Calu3 (cell line): ENCODE data around the gene GALE. TPM values are rescaled to one million over a fixed set of nuclear protein-coding genes. Genes with fewer than 3 reads are reported as not detected.

ENCODE experiments used
- BruUV-seq: library from RNA; stranded (reverse); fragments of 400-500 nt; replicated peaks from 2 replicates; lab custom pipeline; 2021; lab: Mats Ljungman, UMichigan
- CTCF ChIA-PET: fragments of 300-600 bp; sonication (Branson Sonifier 250); formaldehyde crosslinking; loops from one replicate; lab custom pipeline; 2022; ENCODE audit warnings: antibody characterized with exemption; lab: Charles Lee
- DNase-seq: peaks from one replicate; pipeline ENCODE4 v3.0.0; 2022
- H3K27ac Mint-ChIP-seq: one replicate; pipeline ENCODE4 v1.8.0; 2022; ENCODE audit warnings: mixed read lengths; ENCODE audit not compliant: unreplicated experiment
- H3K27me3 Mint-ChIP-seq: one replicate; pipeline ENCODE4 v1.8.0; 2022; ENCODE audit warnings: mixed read lengths; ENCODE audit not compliant: unreplicated experiment
- H3K36me3 Mint-ChIP-seq: one replicate; pipeline ENCODE4 v1.8.0; 2022; ENCODE audit warnings: mild to moderate bottlenecking, moderate library complexity, mixed read lengths; ENCODE audit not compliant: insufficient read depth, unreplicated experiment
- H3K4me1 Mint-ChIP-seq: one replicate; pipeline ENCODE4 v1.8.0; 2022; ENCODE audit warnings: mild to moderate bottlenecking, low read depth, mixed read lengths; ENCODE audit not compliant: unreplicated experiment
- H3K4me3 Mint-ChIP-seq: one replicate; pipeline ENCODE4 v1.8.0; 2022; ENCODE audit warnings: mild to moderate bottlenecking, low read depth, moderate library complexity, mixed read lengths; ENCODE audit not compliant: unreplicated experiment
- H3K9me3 Mint-ChIP-seq: one replicate; pipeline ENCODE4 v1.8.0; 2022; ENCODE audit warnings: low read depth, mixed read lengths; ENCODE audit not compliant: unreplicated experiment
- CTCF ChIP-seq: fragments of 200-600 bp; IDR thresholded peaks from one replicate; pipeline ENCODE4 v1.8.0; 2022; ENCODE audit warnings: antibody characterized with exemption; ENCODE audit not compliant: unreplicated experiment
- intact Hi-C: fragments of 100-400 bp; cut with micrococcal nuclease; formaldehyde crosslinking; loops from one replicate; pipeline ENCODE4 v1.10.0; 2022; ENCODE audit not compliant: unreplicated experiment
- total RNA-seq: library from RNA; stranded (reverse); gene quantifications from 2 replicates; pipeline ENCODE4 v1.2.3, GENCODE V29; 2022

Gene GALE
- total RNA-seq, 1 experiment from 2014 or later, result 76.7 TPM

GRCh38 chr1:23772049-23772853, 28.3 kb downstream of the GALE start:
- Mint-ChIP-seq H3K9me3 (no peaks in the 10 kb centered on the region), H3K27me3 (no peaks in the 10 kb centered on the region), H3K27ac (no peak overlapping the region), H3K36me3 (peaks cover 5% of the 10 kb centered on the region), H3K4me3 (no peak overlapping the region), H3K4me1 (peaks cover 8% of the 10 kb centered on the region)
- DNase-seq, result peak; percentile 84
- CTCF ChIA-PET, result interaction anchor here (0.6 to 1.8 kb wide), 7 partner anchors 27 to 471 kb away, joined by 3 to 24 read pairs (median 4); partner anchors contain the start of gene FUCA1
- BruUV-seq, result no TSS peak
- intact Hi-C loops, result loop anchor here (1.0 to 2.0 kb wide), 2 partner anchors 83 to 144 kb away; no protein-coding TSS in a partner anchor
- TF ChIP-seq CTCF, result peak; percentile 80

- no peak for DNase-seq
- Mint-ChIP-seq H3K4me1 (no peaks in the 10 kb centered on the region), H3K27ac (no peak overlapping the region), H3K9me3 (no peaks in the 10 kb centered on the region), H3K27me3 (no peaks in the 10 kb centered on the region), H3K36me3 (peaks cover 5% of the 10 kb centered on the region), H3K4me3 (no peak overlapping the region)
- CTCF ChIA-PET, result no interaction called here
- no peak for TF ChIP-seq CTCF
- BruUV-seq, result no TSS peak
- intact Hi-C loops, result no loop called here
These were observed 31.8 kb downstream of the GALE start for GRCh38 chr1:23768733-23769132.

GRCh38 chr1:23763041-23763577, 37.4 kb downstream of the GALE start:
- no peak for DNase-seq
- no peak overlapping the region for H3K4me3 Mint-ChIP-seq
- H3K9me3 Mint-ChIP-seq, result no peaks in the 10 kb centered on the region
- no TSS peak for BruUV-seq
- no peaks in the 10 kb centered on the region for H3K27me3 Mint-ChIP-seq
- no peak overlapping the region for H3K27ac Mint-ChIP-seq
- TF ChIP-seq CTCF, result no peak
- intact Hi-C loops, result no loop called here
- H3K36me3 Mint-ChIP-seq, result peaks cover 17% of the 10 kb centered on the region
- H3K4me1 Mint-ChIP-seq, result no peaks in the 10 kb centered on the region
- CTCF ChIA-PET, result interaction anchor here (0.6 kb wide), 1 partner anchor 26 kb away, joined by 3 read pairs; no protein-coding TSS in a partner anchor

GRCh38 chr1:23759277-23759676, 41.3 kb downstream of the GALE start:
- CTCF ChIA-PET, result no interaction called here
- Mint-ChIP-seq H3K36me3 (peaks cover 36% of the 10 kb centered on the region), H3K9me3 (no peaks in the 10 kb centered on the region), H3K27me3 (no peaks in the 10 kb centered on the region), H3K4me3 (no peak overlapping the region), H3K4me1 (peaks cover 6% of the 10 kb centered on the region), H3K27ac (no peak overlapping the region)
- BruUV-seq, result no TSS peak
- no peak for TF ChIP-seq CTCF
- no peak for DNase-seq
- intact Hi-C loops, result no loop called here
